Measurements from ENCODE around the gene UBXN6.

Gene UBXN6

DNA sequence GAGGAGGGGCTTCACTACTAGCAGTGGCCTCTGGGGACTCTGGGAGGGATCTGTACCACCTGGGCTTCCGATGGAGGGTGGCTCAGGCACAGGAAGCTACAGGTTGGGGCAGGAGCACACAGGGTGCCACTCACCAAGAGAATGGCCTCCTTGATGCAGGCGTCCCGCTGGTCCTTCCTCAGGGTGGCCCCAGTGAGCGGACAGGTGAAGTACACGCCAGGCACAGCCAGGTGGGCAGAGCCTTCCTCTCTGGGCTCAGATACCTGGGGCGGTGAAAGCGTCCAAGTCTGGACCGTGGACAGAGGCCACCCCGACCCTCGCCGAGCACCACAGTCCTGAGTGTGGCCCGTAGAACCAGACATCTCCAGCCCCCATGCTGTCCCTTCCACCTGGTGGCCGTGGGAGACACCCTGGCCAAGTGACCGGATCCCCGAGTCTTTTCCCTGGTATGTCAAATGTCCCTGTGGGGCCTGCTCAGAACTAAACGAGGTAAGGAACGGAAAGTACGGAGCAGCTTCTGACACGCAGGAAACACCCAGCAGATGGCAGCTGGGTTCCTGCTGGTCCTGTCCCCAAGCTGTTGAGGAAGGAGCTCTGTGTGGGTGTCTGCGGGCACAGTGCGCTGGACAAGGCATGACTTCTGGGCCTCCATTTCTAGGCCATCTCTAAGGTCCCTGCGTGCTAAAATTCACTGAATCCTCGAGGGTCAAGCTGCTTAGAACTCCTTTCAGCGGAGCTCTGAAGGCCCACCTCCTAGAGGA is 5.2 kb downstream of the UBXN6 start:
- Histone ChIP-seq H3K4me3 (ENCODE audit: insufficient read depth, low read length, poor library complexity, severe bottlenecking) (no peak overlapping the region), H2AFZ (ENCODE audit: low read depth, low read length, severe bottlenecking) (no peak overlapping the region), H3K79me2 (ENCODE audit: insufficient read depth, low read length) (0 out of 2 replicates have a peak, but pooled peaks cover 7% of the 10 kb centered on the region), H3F3A (ENCODE audit: insufficient read depth) (peaks cover 6% of the 10 kb centered on the region; the same call in 1 of the 2 replicates), H3K27ac (ENCODE audit: low read depth, low read length) (no peak overlapping the region), H3K9me2 (replicated peaks; ENCODE audit: insufficient read depth, low read length) (no peaks in the 10 kb centered on the region), H3K36me3 (ENCODE audit: low read length) (no peaks in the 10 kb centered on the region), H4K20me1 (ENCODE audit: low read depth, low read length) (no peaks in the 10 kb centered on the region), H3K9me3 (ENCODE audit: insufficient read depth, low read length) (no peaks in the 10 kb centered on the region), H3K4me2 (ENCODE audit: low read depth, low read length, poor library complexity, severe bottlenecking) (no peak overlapping the region), H3K9ac (ENCODE audit: low read length) (no peak overlapping the region), H3K27me3 (ENCODE audit: low read length) (no peaks in the 10 kb centered on the region)
- TF ChIP-seq, protein P1, sequence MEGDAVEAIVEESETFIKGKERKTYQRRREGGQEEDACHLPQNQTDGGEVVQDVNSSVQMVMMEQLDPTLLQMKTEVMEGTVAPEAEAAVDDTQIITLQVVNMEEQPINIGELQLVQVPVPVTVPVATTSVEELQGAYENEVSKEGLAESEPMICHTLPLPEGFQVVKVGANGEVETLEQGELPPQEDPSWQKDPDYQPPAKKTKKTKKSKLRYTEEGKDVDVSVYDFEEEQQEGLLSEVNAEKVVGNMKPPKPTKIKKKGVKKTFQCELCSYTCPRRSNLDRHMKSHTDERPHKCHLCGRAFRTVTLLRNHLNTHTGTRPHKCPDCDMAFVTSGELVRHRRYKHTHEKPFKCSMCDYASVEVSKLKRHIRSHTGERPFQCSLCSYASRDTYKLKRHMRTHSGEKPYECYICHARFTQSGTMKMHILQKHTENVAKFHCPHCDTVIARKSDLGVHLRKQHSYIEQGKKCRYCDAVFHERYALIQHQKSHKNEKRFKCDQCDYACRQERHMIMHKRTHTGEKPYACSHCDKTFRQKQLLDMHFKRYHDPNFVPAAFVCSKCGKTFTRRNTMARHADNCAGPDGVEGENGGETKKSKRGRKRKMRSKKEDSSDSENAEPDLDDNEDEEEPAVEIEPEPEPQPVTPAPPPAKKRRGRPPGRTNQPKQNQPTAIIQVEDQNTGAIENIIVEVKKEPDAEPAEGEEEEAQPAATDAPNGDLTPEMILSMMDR (IDR thresholded peaks at IDR 0.05; ENCODE audit: insufficient read depth, low read length, poor library complexity, severe bottlenecking), result no peak
- no peak for TF ChIP-seq EZH2phosphoT487 (conservative IDR thresholded peaks at IDR 0.05; ENCODE audit: low read length)

DNA sequence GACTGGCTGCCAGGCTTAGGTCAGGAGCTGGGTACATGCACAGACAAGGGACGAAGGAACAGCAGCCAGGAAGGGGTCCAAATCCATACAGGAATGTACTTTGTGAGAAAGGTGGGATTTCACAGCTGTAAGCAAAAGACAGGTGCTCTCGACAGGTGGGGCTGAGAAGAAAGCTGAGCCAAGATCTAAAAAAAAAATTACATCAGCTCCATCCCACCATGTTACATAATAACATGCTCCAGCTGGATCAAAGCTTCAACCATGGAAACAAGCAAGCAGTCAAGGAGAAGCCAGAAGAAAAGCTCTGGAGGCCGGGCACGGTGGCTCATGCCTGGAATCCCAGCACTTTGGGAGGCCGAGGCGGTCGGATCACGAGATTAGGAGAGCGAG is 8.0 kb downstream of the UBXN6 start:
- no peak for TF ChIP-seq EZH2phosphoT487 (conservative IDR thresholded peaks at IDR 0.05; ENCODE audit: low read length)
- TF ChIP-seq, protein P1 (IDR thresholded peaks at IDR 0.05; ENCODE audit: insufficient read depth, low read length, poor library complexity, severe bottlenecking), result no peak
- Histone ChIP-seq H3F3A (ENCODE audit: insufficient read depth) (peaks cover 6% of the 10 kb centered on the region; the same call in 1 of the 2 replicates), H3K4me2 (ENCODE audit: low read depth, low read length, poor library complexity, severe bottlenecking) (no peak overlapping the region)

DNA sequence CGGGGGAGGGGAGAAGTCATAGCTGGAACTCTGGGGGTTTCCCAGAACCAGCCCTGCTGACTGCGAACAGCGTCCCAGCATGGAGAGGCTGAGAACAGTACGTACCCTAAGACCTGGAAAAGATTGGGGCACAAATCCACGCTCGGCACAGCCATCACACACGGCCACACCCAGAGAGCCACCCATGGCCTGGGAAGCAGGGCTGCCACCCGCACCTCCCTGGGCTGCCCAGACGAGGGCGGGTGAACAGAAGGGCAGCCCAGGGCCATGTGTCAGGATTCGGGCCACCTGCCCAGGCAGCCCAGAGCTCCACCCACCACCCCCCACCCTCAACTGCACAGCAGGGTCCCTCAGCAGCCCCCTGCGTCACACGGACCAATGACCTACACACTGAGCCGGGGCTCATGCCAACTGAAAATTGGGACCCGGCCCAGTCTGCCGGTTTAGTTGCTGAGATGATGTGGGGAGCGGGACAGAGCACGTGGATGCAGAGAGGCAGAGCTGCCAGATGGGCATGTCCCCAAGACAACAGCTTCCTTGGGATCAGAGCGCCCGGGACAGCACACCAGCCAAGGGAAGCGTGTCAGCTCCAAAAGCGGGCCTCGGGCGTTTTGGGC is 8.5 kb downstream of the UBXN6 start:
- H2AFZ ChIP-seq (ENCODE audit: low read depth, low read length, severe bottlenecking), result no peak overlapping the region
- no peaks in the 10 kb centered on the region for H3K36me3 ChIP-seq (ENCODE audit: low read length)
- H3K4me2 ChIP-seq (ENCODE audit: low read depth, low read length, poor library complexity, severe bottlenecking), result no peak overlapping the region
- H3K9me3 ChIP-seq (ENCODE audit: insufficient read depth, low read length), result no peaks in the 10 kb centered on the region
- H3K27me3 ChIP-seq (ENCODE audit: low read length), result no peaks in the 10 kb centered on the region
- H3K79me2 ChIP-seq (ENCODE audit: insufficient read depth, low read length), result no peaks in the 10 kb centered on the region
- H3K9ac ChIP-seq (ENCODE audit: low read length), result no peak overlapping the region
- no peaks in the 10 kb centered on the region for H4K20me1 ChIP-seq (ENCODE audit: low read depth, low read length)
- H3K9me2 ChIP-seq (replicated peaks; ENCODE audit: insufficient read depth, low read length), result no peaks in the 10 kb centered on the region
- H3K4me3 ChIP-seq (ENCODE audit: insufficient read depth, low read length, poor library complexity, severe bottlenecking), result no peak overlapping the region
- H3K27ac ChIP-seq (ENCODE audit: low read depth, low read length), result no peak overlapping the region
- no peak for TF ChIP-seq EZH2phosphoT487 (conservative IDR thresholded peaks at IDR 0.05; ENCODE audit: low read length)
- TF ChIP-seq, protein P1 (IDR thresholded peaks at IDR 0.05; ENCODE audit: insufficient read depth, low read length, poor library complexity, severe bottlenecking), result no peak
- H3F3A ChIP-seq (ENCODE audit: insufficient read depth), result peaks cover 6% of the 10 kb centered on the region; the same call in 1 of the 2 replicates

More for the DNA sequence above, 8.0 kb downstream of the UBXN6 start:
- Histone ChIP-seq H3K36me3 (ENCODE audit: low read length) (no peaks in the 10 kb centered on the region), H3K27ac (ENCODE audit: low read depth, low read length) (no peak overlapping the region), H3K9me2 (replicated peaks; ENCODE audit: insufficient read depth, low read length) (no peaks in the 10 kb centered on the region), H3K9ac (ENCODE audit: low read length) (no peak overlapping the region), H3K4me3 (ENCODE audit: insufficient read depth, low read length, poor library complexity, severe bottlenecking) (no peak overlapping the region), H3K27me3 (ENCODE audit: low read length) (no peaks in the 10 kb centered on the region), H3K79me2 (ENCODE audit: insufficient read depth, low read length) (no peaks in the 10 kb centered on the region), H3K9me3 (ENCODE audit: insufficient read depth, low read length) (no peaks in the 10 kb centered on the region), H2AFZ (ENCODE audit: low read depth, low read length, severe bottlenecking) (no peak overlapping the region), H4K20me1 (ENCODE audit: low read depth, low read length) (no peaks in the 10 kb centered on the region)
